Neural progenitor cell (in vitro differentiated cells): ENCODE results near the gene TRPV5. TPM values are rescaled to one million over a fixed set of nuclear protein-coding genes. Genes with fewer than 3 reads are reported as not detected.

ENCODE experiments used
- DNase-seq: peaks from one replicate; pipeline ENCODE4 v3.0.0-alpha.2; 2016; ENCODE audit warnings: low spot score
- H2AFZ ChIP-seq: fragments of 200-600 bp; sonication (generic); replicated peaks from 2 replicates; pipeline ENCODE4 v1.6.1; 2016; ENCODE audit warnings: antibody characterized with exemption
- H3F3A ChIP-seq: fragments of 200-600 bp; sonication (generic); 2 replicates; pipeline ENCODE4 v1.6.1; 2016; ENCODE audit warnings: antibody characterized with exemption, low read depth
- H3K27ac ChIP-seq: fragments of 200-600 bp; sonication (generic); 2 replicates; pipeline ENCODE4 v1.5.1; 2016; ENCODE audit warnings: mild to moderate bottlenecking
- H3K27me3 ChIP-seq: fragments of 200-600 bp; sonication (generic); 2 replicates; pipeline ENCODE4 v1.6.1; 2016; ENCODE audit warnings: mild to moderate bottlenecking, moderate library complexity
- H3K36me3 ChIP-seq: fragments of 200-600 bp; sonication (generic); 2 replicates; pipeline ENCODE4 v1.5.1; 2016
- H3K4me1 ChIP-seq: fragments of 200-600 bp; sonication (generic); 2 replicates; pipeline ENCODE4 v1.6.1; 2016; ENCODE audit warnings: mixed run types
- H3K4me2 ChIP-seq: fragments of 200-600 bp; sonication (generic); 2 replicates; pipeline ENCODE4 v1.6.1; 2016
- H3K4me3 ChIP-seq: fragments of 200-600 bp; sonication (generic); 2 replicates; pipeline ENCODE4 v1.5.1; 2016
- H3K79me2 ChIP-seq: fragments of 200-600 bp; sonication (generic); 2 replicates; pipeline ENCODE4 v1.6.1; 2016; ENCODE audit warnings: low read depth
- H3K9ac ChIP-seq: fragments of 200-600 bp; sonication (generic); 2 replicates; pipeline ENCODE4 v1.6.1; 2016
- H3K9me3 ChIP-seq: fragments of 200-600 bp; sonication (generic); 2 replicates; pipeline ENCODE4 v1.5.1; 2016; ENCODE audit warnings: low read depth
- H4K20me1 ChIP-seq: fragments of 200-600 bp; sonication (generic); 2 replicates; pipeline ENCODE4 v1.6.1; 2016; ENCODE audit warnings: low read depth
- H3K27ac Mint-ChIP-seq: 3 replicates; pipeline ENCODE4 v1.8.0; 2021; ENCODE audit warnings: mixed read lengths
- H3K27me3 Mint-ChIP-seq: 2 replicates; pipeline ENCODE4 v1.8.0; 2022; ENCODE audit warnings: low read depth, mild to moderate bottlenecking, inconsistent platforms, moderate library complexity, mixed read lengths; ENCODE audit not compliant: insufficient read depth
- H3K36me3 Mint-ChIP-seq: 3 replicates; pipeline ENCODE4 v1.8.0; 2021; ENCODE audit warnings: mixed read lengths
- H3K4me1 Mint-ChIP-seq: 3 replicates; pipeline ENCODE4 v1.8.0; 2021; ENCODE audit warnings: mixed read lengths
- H3K4me3 Mint-ChIP-seq: 3 replicates; pipeline ENCODE4 v1.8.0; 2021; ENCODE audit warnings: mild to moderate bottlenecking, moderate library complexity, mixed read lengths
- H3K9me3 Mint-ChIP-seq: 3 replicates; pipeline ENCODE4 v1.8.0; 2020; ENCODE audit warnings: mixed read lengths
- CTCF ChIP-seq: fragments of 200-600 bp; sonication (generic); IDR thresholded peaks from 2 replicates; pipeline ENCODE4 v1.5.1; 2017; ENCODE audit warnings: antibody characterized with exemption, mild to moderate bottlenecking
- EZH2 ChIP-seq: fragments of 200-600 bp; sonication (generic); IDR thresholded peaks from 2 replicates; pipeline ENCODE4 v1.6.1; 2017; ENCODE audit warnings: antibody characterized with exemption, mild to moderate bottlenecking, moderate library complexity
- EZH2phosphoT487 ChIP-seq: fragments of 200-600 bp; sonication (generic); IDR thresholded peaks from 2 replicates; pipeline ENCODE4 v1.6.1; 2017; ENCODE audit warnings: antibody characterized with exemption
- total RNA-seq: library from RNA; depleted of rRNA; stranded (reverse); fragments of >200 nt; gene quantifications from 2 replicates; pipeline ENCODE4 v1.2.3, GENCODE V29; 2015; ENCODE audit warnings: low replicate concordance

The TRPV5 gene
- total RNA-seq, 1 donor from 2014 or later, result not detected

- peak; percentile 26 for DNase-seq
- no peaks in the 10 kb centered on the region for H3F3A ChIP-seq
- no peaks in the 10 kb centered on the region for H3K79me2 ChIP-seq
- H3K27ac Mint-ChIP-seq, result no peak overlapping the region
- H4K20me1 ChIP-seq, result no peaks in the 10 kb centered on the region
- H3K27me3 Mint-ChIP-seq, result peaks cover 2% of the 10 kb centered on the region
- no peaks in the 10 kb centered on the region for H3K27me3 ChIP-seq
- TF ChIP-seq CTCF (peak; percentile 51), EZH2phosphoT487 (no peak)
- H3K9me3 ChIP-seq, result peaks cover 16% of the 10 kb centered on the region
- peaks cover 7% of the 10 kb centered on the region for H3K9me3 Mint-ChIP-seq
- H3K4me3 Mint-ChIP-seq, result no peak overlapping the region
- no peak overlapping the region for H3K27ac ChIP-seq
- H3K4me1 Mint-ChIP-seq, result no peaks in the 10 kb centered on the region
- H3K36me3 ChIP-seq, result no peaks in the 10 kb centered on the region
- H3K4me2 ChIP-seq, result no peak overlapping the region
- no peaks in the 10 kb centered on the region for H3K4me1 ChIP-seq
- no peak overlapping the region for H3K4me3 ChIP-seq
- H3K36me3 Mint-ChIP-seq, result no peaks in the 10 kb centered on the region
- no peak overlapping the region for H3K9ac ChIP-seq
- H2AFZ ChIP-seq, result peak overlapping the region; percentile 82
Measured at GRCh38 chr7:142908921-142909890, 24.3 kb downstream of the TRPV5 start.

DNA sequence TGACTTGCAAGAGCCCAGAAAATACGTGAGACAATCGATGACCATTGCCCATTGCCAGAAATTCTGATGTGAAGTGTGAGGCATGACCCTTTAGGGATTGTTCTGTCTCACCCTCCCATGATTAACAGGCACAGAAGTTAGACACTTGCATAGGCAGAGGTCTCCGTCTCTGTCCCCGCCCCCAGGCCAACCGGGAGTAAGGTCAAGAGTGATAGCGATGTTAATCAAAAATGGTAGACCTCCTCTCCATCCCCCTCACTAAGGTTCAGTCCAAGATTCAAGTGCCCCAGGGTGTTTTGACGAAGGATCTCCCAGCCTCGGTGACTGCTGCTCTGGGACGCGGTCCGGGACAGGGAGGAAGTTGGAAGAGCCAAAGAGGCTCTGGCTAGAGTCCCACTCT, 25.3 kb downstream of the TRPV5 start:
- H3K4me1 Mint-ChIP-seq, result no peaks in the 10 kb centered on the region
- no peak overlapping the region for H3K9ac ChIP-seq
- TF ChIP-seq EZH2 (no peak), EZH2phosphoT487 (no peak), CTCF (no peak)

DNA sequence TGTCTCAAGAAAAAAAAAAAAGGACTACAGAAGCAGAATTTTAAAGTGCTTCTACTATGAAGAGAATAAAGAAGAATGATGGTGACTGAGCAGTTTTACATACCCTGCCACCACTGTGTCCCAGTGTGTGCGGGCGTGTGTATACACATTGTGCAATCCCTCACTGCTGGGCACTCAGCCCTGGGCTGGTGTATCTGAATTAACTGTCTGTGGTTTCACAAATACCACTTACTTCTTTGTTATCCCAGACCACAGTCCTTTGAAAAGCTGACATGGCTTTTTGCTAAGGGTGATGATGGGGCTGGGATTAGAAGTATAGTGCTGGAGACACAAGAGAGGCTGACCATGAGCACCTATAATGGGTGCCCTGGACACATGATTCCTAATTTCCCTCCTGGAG, 26.9 kb downstream of the TRPV5 start:
- H3K4me1 Mint-ChIP-seq, result peaks cover 2% of the 10 kb centered on the region
- peaks cover 25% of the 10 kb centered on the region for H3K9me3 ChIP-seq
- H3K4me3 Mint-ChIP-seq, result no peak overlapping the region
- H4K20me1 ChIP-seq, result no peaks in the 10 kb centered on the region
- no peak overlapping the region for H3K27ac Mint-ChIP-seq
- peaks cover 3% of the 10 kb centered on the region for H3K27me3 Mint-ChIP-seq
- H3K36me3 Mint-ChIP-seq, result no peaks in the 10 kb centered on the region
- H3F3A ChIP-seq, result peaks cover 9% of the 10 kb centered on the region
- H3K4me3 ChIP-seq, result no peak overlapping the region
- H3K9me3 Mint-ChIP-seq, result peaks cover 12% of the 10 kb centered on the region
- H3K9ac ChIP-seq, result no peak overlapping the region
- H3K27me3 ChIP-seq, result no peaks in the 10 kb centered on the region
- no peak for DNase-seq
- H3K36me3 ChIP-seq, result peaks cover 7% of the 10 kb centered on the region
- no peak overlapping the region for H3K27ac ChIP-seq
- peaks cover 7% of the 10 kb centered on the region for H3K4me1 ChIP-seq
- no peaks in the 10 kb centered on the region for H3K79me2 ChIP-seq
- H3K4me2 ChIP-seq, result no peak overlapping the region
- H2AFZ ChIP-seq, result no peak overlapping the region
- TF ChIP-seq EZH2phosphoT487 (no peak), EZH2 (no peak), CTCF (no peak)

More for the DNA sequence above, 25.3 kb downstream of the TRPV5 start:
- H3K27ac ChIP-seq, result no peak overlapping the region
- no peaks in the 10 kb centered on the region for H3K79me2 ChIP-seq
- Mint-ChIP-seq H3K27me3 (no peaks in the 10 kb centered on the region), H3K27ac (no peak overlapping the region), H3K36me3 (no peaks in the 10 kb centered on the region), H3K9me3 (peaks cover 9% of the 10 kb centered on the region), H3K4me3 (no peak overlapping the region)
- DNase-seq, result no peak
- H3K4me2 ChIP-seq, result no peak overlapping the region
- H2AFZ ChIP-seq, result no peak overlapping the region
- no peaks in the 10 kb centered on the region for H3K4me1 ChIP-seq
- no peaks in the 10 kb centered on the region for H3F3A ChIP-seq
- no peaks in the 10 kb centered on the region for H3K27me3 ChIP-seq
- peaks cover 24% of the 10 kb centered on the region for H3K9me3 ChIP-seq
- no peaks in the 10 kb centered on the region for H4K20me1 ChIP-seq
- H3K4me3 ChIP-seq, result no peak overlapping the region
- peaks cover 7% of the 10 kb centered on the region for H3K36me3 ChIP-seq
